HG03460 (cell line): ENCODE results near the gene FOXL2NB.

Source experiments
- ATAC-seq: cut with Tn5 transposase; IDR thresholded peaks from one replicate; pipeline ENCODE4 v1.9.1; 2021; ENCODE audit not compliant: unreplicated experiment

The FOXL2NB gene

DNA sequence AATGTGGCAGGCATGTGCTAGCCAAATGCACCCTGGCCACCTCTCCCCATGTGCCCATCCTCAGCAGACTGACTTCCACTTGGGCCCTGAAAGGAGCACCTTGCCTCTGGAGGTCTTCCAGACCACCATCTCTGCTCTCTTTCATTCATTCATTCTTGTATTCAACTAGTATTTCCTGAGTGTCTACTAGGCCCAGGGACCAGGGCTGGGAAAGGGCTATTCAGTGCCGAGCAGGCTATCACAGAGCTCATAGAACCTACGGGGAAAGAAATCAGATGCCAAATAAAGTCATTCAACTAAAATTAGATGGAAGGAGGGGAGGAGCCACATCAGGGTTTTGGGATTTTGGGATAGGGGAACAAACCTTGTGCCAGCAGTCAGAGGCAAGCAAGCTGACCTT, 40.2 kb downstream of the FOXL2NB start:
- no peak for ATAC-seq

DNA sequence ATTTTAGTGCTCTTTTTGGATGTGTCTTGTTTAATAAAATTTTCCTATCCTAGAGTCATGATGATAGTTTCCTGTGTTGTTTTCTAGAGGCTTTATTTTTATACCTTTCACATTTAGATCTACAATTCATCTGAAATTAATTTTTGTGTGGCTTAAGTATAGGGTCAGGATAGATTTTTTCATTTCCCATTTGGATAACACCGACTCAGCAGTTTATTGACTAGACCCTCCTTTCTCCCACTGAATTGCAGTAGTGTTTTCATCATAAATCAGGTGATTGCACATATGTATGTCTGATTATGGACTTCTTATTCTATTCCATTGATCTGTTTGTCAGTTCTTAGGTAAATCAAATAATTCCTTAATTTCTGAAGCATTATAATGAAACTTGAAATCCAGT, 48.7 kb downstream of the FOXL2NB start:
- no peak for ATAC-seq
